ENCODE measurements around the gene ENO1.
"Not testable (repeated sequence)": the region's sequence is repeated elsewhere in the genome, so short reads cannot be mapped to it uniquely, and the experiment has no call there.

ENO1 gene

GRCh38 chr1:8897505-8897904 lies 19.0 kb upstream of the ENO1 start:
- DNase-seq (ENCODE audit: low read depth in 2 of 3, low spot score in 2 of 3), result not testable (repeated sequence)

GRCh38 chr1:8896775-8897174 lies 18.3 kb upstream of the ENO1 start:
- DNase-seq (ENCODE audit: low read depth in 2 of 3, low spot score in 2 of 3), result not testable (repeated sequence)

- DNase-seq (ENCODE audit: low read depth in 2 of 3, low spot score in 2 of 3), result no peak
These were observed 13.5 kb upstream of the ENO1 start for GRCh38 chr1:8892026-8892425.

- no peak for DNase-seq (ENCODE audit: low read depth in 2 of 3, low spot score in 2 of 3)
These were observed 12.9 kb upstream of the ENO1 start for GRCh38 chr1:8891401-8891800.

GRCh38 chr1:8889925-8890785 lies 11.7 kb upstream of the ENO1 start:
- DNase-seq (ENCODE audit: low read depth in 2 of 3, low spot score in 2 of 3), result no peak

GRCh38 chr1:8889103-8889846 lies 10.8 kb upstream of the ENO1 start:
- DNase-seq (ENCODE audit: low read depth in 2 of 3, low spot score in 2 of 3), result no peak

GRCh38 chr1:8886589-8886988 lies 8.1 kb upstream of the ENO1 start:
- DNase-seq (ENCODE audit: low read depth in 2 of 3, low spot score in 2 of 3), result no peak

- DNase-seq (ENCODE audit: low read depth in 2 of 3, low spot score in 2 of 3), result not testable (repeated sequence)
These were observed 7.6 kb upstream of the ENO1 start for GRCh38 chr1:8886031-8886524.

- not testable (repeated sequence) for DNase-seq (ENCODE audit: low read depth in 2 of 3, low spot score in 2 of 3)
These were observed 5.6 kb upstream of the ENO1 start for GRCh38 chr1:8884105-8884504.

GRCh38 chr1:8883491-8883890 lies 5.0 kb upstream of the ENO1 start:
- no peak for DNase-seq (ENCODE audit: low read depth in 2 of 3, low spot score in 2 of 3)

GRCh38 chr1:8879922-8880676 lies 1.6 kb upstream of the ENO1 start:
- DNase-seq (ENCODE audit: low read depth in 2 of 3, low spot score in 2 of 3), result no peak

GRCh38 chr1:8879464-8879921 lies 1.0 kb upstream of the ENO1 start:
- DNase-seq (ENCODE audit: low read depth in 2 of 3, low spot score in 2 of 3), result no peak

- DNase-seq (ENCODE audit: low read depth in 2 of 3, low spot score in 2 of 3), result peak; percentile 99 to 100 (median 100)
These were observed 395 bp upstream of the ENO1 start for GRCh38 chr1:8878698-8879463.

GRCh38 chr1:8876087-8876486 lies 2.4 kb downstream of the ENO1 start:
- DNase-seq (ENCODE audit: low read depth in 2 of 3, low spot score in 2 of 3), result no peak

- no peak for DNase-seq (ENCODE audit: low read depth in 2 of 3, low spot score in 2 of 3)
These were observed 3.1 kb downstream of the ENO1 start for GRCh38 chr1:8875216-8875861.

GRCh38 chr1:8874230-8875201 lies 4.0 kb downstream of the ENO1 start:
- DNase-seq (ENCODE audit: low read depth in 2 of 3, low spot score in 2 of 3), result no peak

GRCh38 chr1:8873506-8874229 lies 4.8 kb downstream of the ENO1 start:
- DNase-seq (ENCODE audit: low read depth in 2 of 3, low spot score in 2 of 3), result peak in 2 of 3 experiments; percentile 55 to 62

GRCh38 chr1:8873001-8873400 lies 5.5 kb downstream of the ENO1 start:
- DNase-seq (ENCODE audit: low read depth in 2 of 3, low spot score in 2 of 3), result no peak
